Lung (tissue), 12 donors: ENCODE results near the gene CPE. TPM values are rescaled to one million over a fixed set of nuclear protein-coding genes. Genes with fewer than 3 reads are reported as not detected.
"Not testable (repeated sequence)": the region's sequence is repeated elsewhere in the genome, so short reads cannot be mapped to it uniquely, and the experiment has no call there.

Experiments
- ATAC-seq: fragments of 200-7000 bp; cut with Tn5 transposase; one replicate; pipeline ENCODE4 v1.9.1; 2020; ENCODE audit warnings: moderate number of reproducible peaks; ENCODE audit not compliant: insufficient read depth, low FRiP score
- DNase-seq, 3 donors: peaks; one replicate each; pipeline ENCODE4 v3.0.0-alpha.2; 2013 to 2017
- H3K27ac ChIP-seq, 2 donors: one replicate each; pipeline ENCODE4 v1.5.1; 2013; ENCODE audit warnings: mild to moderate bottlenecking in 2 of 2, moderate library complexity in 2 of 2, control low read depth in 1 of 2, inconsistent platforms in 1 of 2, low read depth in 1 of 2, low read length in 1 of 2
- H3K27me3 ChIP-seq, 3 donors: one replicate each; pipeline ENCODE4 v1.5.1; 2013; ENCODE audit warnings: low read length in 2 of 3; ENCODE audit not compliant: control insufficient read depth in 3 of 3, insufficient read depth in 3 of 3
- H3K36me3 ChIP-seq, 4 donors: one replicate each; pipeline ENCODE4 v1.5.1; 2013; ENCODE audit warnings: low read length in 4 of 4, mild to moderate bottlenecking in 1 of 4, moderate library complexity in 1 of 4; ENCODE audit not compliant: control insufficient read depth in 4 of 4, insufficient read depth in 4 of 4
- H3K4me1 ChIP-seq, 5 donors: one replicate each; pipeline ENCODE4 v1.5.1; 2013; ENCODE audit warnings: low read length in 5 of 5, mild to moderate bottlenecking in 2 of 5, moderate library complexity in 1 of 5; ENCODE audit not compliant: control insufficient read depth in 5 of 5, insufficient read depth in 5 of 5
- H3K4me3 ChIP-seq: one replicate; pipeline ENCODE4 v1.5.1; 2013; ENCODE audit warnings: mild to moderate bottlenecking, control low read depth, moderate library complexity
- H3K9ac ChIP-seq, 2 donors: one replicate each; pipeline ENCODE4 v1.5.1; 2013; ENCODE audit warnings: low read length in 2 of 2, control low read depth in 1 of 2; ENCODE audit not compliant: insufficient read depth in 1 of 2
- H3K9me3 ChIP-seq, 4 donors: one replicate each; pipeline ENCODE4 v1.5.1; 2013; ENCODE audit warnings: low read length in 3 of 4, mild to moderate bottlenecking in 1 of 4, moderate library complexity in 1 of 4; ENCODE audit not compliant: control insufficient read depth in 4 of 4, insufficient read depth in 3 of 4
- CTCF ChIP-seq: IDR thresholded peaks from 2 replicates; pipeline ENCODE4 v1.5.1; 2012; ENCODE audit warnings: mild to moderate bottlenecking; ENCODE audit errors: control extremely low read depth, extremely low read depth
- WGBS, 2 donors: extraction: QIAGEN DNeasy Blood & Tissue Kit; methylation state at CpG; one replicate each; pipeline ENCODE4 v1.1.7; 2013; 5-methylcytosine and 5-hydroxymethylcytosine counted together
- polyA plus RNA-seq, 2 donors: library from polyadenylated mRNA; stranded (reverse); fragments of 200-250 nt; gene quantifications; one replicate each; pipeline ENCODE4 v1.2.1, GENCODE V29; 2013
- total RNA-seq, 2 donors: library from RNA; depleted of rRNA in 1 of 2; stranded (reverse); fragments of >200 nt in 1 of 2; gene quantifications; one replicate each; pipeline ENCODE4 v1.2.1, GENCODE V29; 2014 to 2021
- donor health status: control.
- donor health status: control.
- donor health status: Bipolar disorder and iron deficiency.
- donor health status: healthy.
- donor health status: DM: yes; HTN: yes; CAD: no.

Gene CPE
- total and polyA plus RNA-seq, 4 donors, result 6.6 to 135 (median 14.3) TPM

GRCh38 chr4:165481053-165481835 is 102.4 kb downstream of the CPE start:
- Histone ChIP-seq H3K9me3 (no peaks in the 10 kb centered on the region), H3K9ac (no peak overlapping the region), H3K36me3 (no peaks in the 10 kb centered on the region), H3K4me1 (peaks cover 0 to 15% (median 0%) of the 10 kb centered on the region in 5 donors), H3K27ac (no peak overlapping the region), H3K27me3 (no peaks in the 10 kb centered on the region), H3K4me3 (no peak overlapping the region)
- DNase-seq (peak in 2 of 3 donors; percentile 60 to 77), ATAC-seq (no peak)
- TF ChIP-seq CTCF, result no peak
- 72 to 89% methylated on average over 3 of the region's 3 CpGs for WGBS, 2 donors

DNA sequence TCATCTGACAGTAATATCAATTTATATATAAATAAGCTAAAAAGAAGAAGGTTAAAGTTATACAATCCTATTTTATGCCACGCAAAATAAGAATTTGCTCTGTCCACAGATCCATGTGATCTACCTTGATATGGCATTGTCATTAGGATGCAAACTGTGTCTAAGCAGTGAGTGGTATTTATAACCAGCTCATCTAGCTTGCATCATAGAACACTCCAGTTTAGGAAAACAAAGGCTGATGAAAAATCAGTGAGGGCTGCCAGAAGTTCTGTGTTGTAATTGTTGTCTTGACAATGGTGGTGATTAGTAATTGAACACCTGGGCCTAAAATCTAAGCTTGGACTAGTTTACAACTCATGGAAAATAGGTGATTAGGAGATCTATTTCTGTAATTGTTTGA is 111.0 kb downstream of the CPE start:
- Histone ChIP-seq H3K36me3 (no peaks in the 10 kb centered on the region), H3K27me3 (no peaks in the 10 kb centered on the region), H3K4me3 (no peak overlapping the region), H3K9me3 (no peaks in the 10 kb centered on the region), H3K4me1 (peaks cover 0 to 4% (median 0%) of the 10 kb centered on the region in 5 donors), H3K9ac (no peak overlapping the region), H3K27ac (no peak overlapping the region)
- 80 to 94% methylated on average over 1 of the region's 1 CpG for WGBS, 2 donors
- ATAC-seq, result no peak
- no peak for DNase-seq
- no peak for TF ChIP-seq CTCF

DNA sequence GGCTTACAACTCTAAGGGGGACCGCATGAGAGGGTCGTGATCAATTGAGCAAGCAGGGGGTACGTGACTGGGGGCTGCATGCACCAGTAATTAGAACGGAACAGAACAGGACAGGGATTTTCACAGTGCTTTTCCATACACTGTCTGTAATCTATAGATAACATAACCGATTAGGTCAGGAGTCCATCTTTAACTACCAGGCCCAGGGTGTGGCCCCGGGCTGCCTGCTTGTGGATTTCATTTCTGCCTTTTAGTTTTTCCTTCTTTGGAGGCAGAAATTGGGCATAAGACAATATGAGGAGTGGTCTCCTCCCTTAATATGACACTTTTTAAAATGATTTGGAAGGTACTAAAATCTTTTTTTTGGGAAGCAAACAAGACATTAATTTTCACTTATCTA is 113.8 kb downstream of the CPE start:
- H3K9ac ChIP-seq, H3K27me3 ChIP-seq, H3K4me3 ChIP-seq, H3K27ac ChIP-seq, ATAC-seq, DNase-seq, H3K4me1 ChIP-seq, H3K9me3 ChIP-seq, H3K36me3 ChIP-seq: not testable (repeated sequence)
- 86 to 89% methylated on average over 6 of the region's 6 CpGs for WGBS, 2 donors

DNA sequence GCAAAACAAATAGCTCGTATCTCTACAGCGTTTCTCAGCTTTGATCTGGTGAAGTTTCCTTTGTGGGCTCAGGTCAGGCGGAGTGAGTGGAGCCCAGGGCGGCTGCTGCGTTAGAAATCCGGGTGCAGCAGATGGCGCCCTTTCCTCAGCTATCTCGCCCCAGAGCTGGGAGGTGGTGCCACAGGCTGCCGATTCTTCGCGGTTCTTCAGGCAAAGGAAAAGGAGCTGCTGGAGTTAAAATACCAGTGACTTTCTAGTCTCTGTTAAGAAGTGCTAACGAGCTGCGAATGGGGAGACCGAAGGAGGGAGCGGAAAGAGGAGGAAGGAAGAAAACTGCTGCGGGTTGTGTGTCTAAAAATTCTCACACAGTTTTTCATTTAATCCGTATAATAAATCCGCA is 114.6 kb downstream of the CPE start:
- peaks cover 0 to 4% (median 0%) of the 10 kb centered on the region in 5 donors for H3K4me1 ChIP-seq
- peak; percentile 53 for TF ChIP-seq CTCF
- no peak overlapping the region for H3K27ac ChIP-seq
- no peak overlapping the region for H3K4me3 ChIP-seq
- no peaks in the 10 kb centered on the region for H3K9me3 ChIP-seq
- H3K9ac ChIP-seq, result peak overlapping the region in 1 of 2 donors; percentile 59
- WGBS, 2 donors, result 6 to 11% methylated on average over 18 of the region's 18 CpGs
- peak; percentile 77 to 83 (median 78) for DNase-seq
- ATAC-seq, result peak; percentile 79
- no peaks in the 10 kb centered on the region for H3K36me3 ChIP-seq
- no peaks in the 10 kb centered on the region for H3K27me3 ChIP-seq
